ENCODE measurements around the gene MDFI. TPM values are rescaled to one million over a fixed set of nuclear protein-coding genes. Genes with fewer than 3 reads are reported as not detected.

MDFI gene
- total and polyA plus RNA-seq, 8 donors, result 0.46 to 7.4 (median 2.2) TPM

DNA sequence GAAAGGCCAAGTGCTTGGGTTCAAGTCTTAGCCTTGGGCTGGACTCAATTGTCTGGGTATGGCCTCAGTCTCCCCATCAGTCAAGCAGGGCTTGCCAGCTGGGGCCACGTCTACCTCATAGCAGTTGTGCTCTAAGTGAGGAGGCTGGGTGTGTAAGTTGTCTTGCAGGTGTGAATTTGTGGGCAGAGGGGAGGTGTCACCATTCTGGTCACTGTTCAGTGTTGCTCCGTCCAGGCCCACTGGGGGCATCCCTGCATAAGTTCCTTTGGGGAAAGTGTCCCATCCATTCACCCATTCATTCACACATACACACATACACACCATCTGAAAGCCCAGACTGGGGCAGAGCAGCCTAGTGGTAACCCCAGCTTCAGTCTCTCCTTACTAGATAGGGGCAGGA, 60.8 kb downstream of the MDFI start:
- Histone ChIP-seq H3K9me3 (no peaks in the 10 kb centered on the region), H3K36me3 (no peaks in the 10 kb centered on the region), H3K4me1 (peaks cover 0 to 5% (median 5%) of the 10 kb centered on the region in 3 donors), H3K27me3 (no peaks in the 10 kb centered on the region), H3K27ac (peak overlapping the region in 2 of 4 donors; percentile 12 to 33), H3K4me3 (no peak overlapping the region)
- no peak for ATAC-seq
- intact Hi-C loops (cut with DNase I), result no loop called here
- TF ChIP-seq, protein P1, sequence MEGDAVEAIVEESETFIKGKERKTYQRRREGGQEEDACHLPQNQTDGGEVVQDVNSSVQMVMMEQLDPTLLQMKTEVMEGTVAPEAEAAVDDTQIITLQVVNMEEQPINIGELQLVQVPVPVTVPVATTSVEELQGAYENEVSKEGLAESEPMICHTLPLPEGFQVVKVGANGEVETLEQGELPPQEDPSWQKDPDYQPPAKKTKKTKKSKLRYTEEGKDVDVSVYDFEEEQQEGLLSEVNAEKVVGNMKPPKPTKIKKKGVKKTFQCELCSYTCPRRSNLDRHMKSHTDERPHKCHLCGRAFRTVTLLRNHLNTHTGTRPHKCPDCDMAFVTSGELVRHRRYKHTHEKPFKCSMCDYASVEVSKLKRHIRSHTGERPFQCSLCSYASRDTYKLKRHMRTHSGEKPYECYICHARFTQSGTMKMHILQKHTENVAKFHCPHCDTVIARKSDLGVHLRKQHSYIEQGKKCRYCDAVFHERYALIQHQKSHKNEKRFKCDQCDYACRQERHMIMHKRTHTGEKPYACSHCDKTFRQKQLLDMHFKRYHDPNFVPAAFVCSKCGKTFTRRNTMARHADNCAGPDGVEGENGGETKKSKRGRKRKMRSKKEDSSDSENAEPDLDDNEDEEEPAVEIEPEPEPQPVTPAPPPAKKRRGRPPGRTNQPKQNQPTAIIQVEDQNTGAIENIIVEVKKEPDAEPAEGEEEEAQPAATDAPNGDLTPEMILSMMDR (IDR thresholded peaks at IDR 0.05), result no peak
- WGBS, 2 donors, result 85 to 94% methylated on average over 2 of the region's 2 CpGs
- FAIRE-seq, result no peak
- DNase-seq, result no peak

DNA sequence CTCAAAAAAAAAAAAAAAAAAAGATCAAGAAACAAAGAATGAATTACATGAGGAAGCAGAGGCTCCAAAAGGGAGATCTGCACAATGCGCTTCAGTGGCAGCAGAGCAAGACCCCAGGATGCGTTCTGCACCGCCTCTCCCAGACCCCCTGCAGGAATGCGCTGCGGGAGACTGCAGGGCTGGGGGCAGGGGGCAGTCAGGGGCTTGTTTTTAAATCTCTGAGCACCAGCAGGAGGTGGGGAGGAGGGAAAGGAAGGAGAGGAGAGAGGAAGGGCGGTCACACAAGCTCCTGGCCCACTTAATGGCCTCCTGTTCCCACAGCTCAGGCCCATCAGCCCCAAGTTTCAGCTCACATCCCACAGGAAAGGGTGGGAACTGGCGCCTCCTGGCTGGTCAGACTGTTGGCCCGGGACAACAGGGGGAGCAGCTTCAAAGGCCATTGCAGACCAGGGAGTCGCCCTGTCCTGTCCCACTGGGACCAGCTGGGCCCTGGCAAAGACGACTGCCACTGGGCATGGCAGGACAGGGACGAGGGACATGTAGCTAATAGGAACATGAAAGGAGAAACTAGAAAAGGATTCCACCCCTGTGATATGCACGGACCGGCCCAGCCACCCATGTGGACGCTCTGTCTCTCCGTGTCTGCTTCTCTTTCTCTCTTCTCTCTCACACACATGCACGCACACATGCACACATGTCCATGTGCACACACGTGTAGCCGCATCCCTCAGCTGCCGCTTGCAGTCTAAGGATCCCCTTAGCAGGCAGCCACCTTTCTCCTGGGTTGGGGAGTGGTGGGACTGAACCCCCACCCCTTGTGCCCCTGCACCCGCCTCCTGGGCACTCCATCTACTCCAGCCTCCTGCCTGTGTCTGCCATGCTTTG, 62.4 kb downstream of the MDFI start:
- TF ChIP-seq, protein P1 (IDR thresholded peaks at IDR 0.05), result no peak
- FAIRE-seq, result no peak
- no peaks in the 10 kb centered on the region for H3K9me3 ChIP-seq
- no peak overlapping the region for H3K27ac ChIP-seq
- H3K4me3 ChIP-seq, result no peak overlapping the region
- intact Hi-C loops (cut with DNase I), result no loop called here
- ATAC-seq, result no peak
- DNase-seq, result no peak
- H3K36me3 ChIP-seq, result no peaks in the 10 kb centered on the region
- H3K4me1 ChIP-seq, result peaks cover 0 to 5% (median 5%) of the 10 kb centered on the region in 3 donors
- WGBS, 2 donors, result 86 to 90% methylated on average over 20 of the region's 20 CpGs
- H3K27me3 ChIP-seq, result no peaks in the 10 kb centered on the region

DNA sequence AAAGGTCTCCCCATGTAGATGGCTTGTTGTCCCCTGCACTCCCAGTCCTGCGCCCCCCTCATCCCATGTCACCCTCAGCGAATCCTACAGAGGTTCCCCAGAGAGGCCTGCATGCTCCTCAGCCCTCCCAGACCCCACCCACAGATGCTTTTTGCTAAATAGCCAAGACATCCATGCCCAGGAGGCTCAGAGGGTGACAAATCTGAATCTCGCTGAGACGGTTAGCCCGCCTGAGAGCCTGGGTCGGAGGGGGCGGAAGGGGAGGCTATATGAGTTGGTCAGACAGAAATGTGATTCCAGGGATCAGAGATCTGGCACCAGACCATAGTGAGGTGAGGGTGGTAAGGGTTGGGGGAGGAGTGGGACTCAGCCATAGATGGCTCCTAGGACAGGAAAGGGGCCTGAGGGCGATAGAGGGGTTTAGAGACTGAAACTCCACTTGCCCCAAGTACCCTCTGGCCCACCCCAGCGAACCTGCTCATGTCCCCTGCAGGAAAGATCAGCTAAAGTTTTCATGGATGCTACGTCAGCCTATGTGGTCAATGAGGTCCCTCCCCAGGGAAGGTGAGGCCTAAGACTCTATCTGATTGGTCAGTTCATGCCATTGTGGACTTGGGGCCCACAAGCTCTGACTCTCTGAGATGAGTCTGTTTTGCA, 63.9 kb downstream of the MDFI start:
- no peaks in the 10 kb centered on the region for H3K9me3 ChIP-seq
- TF ChIP-seq, protein P1 (IDR thresholded peaks at IDR 0.05), result no peak
- H3K4me1 ChIP-seq, result peaks cover 0 to 5% (median 5%) of the 10 kb centered on the region in 3 donors
- 96 to 98% methylated on average over 10 of the region's 10 CpGs for whole genome bisulfite sequencing, 2 donors
- H3K27me3 ChIP-seq, result no peaks in the 10 kb centered on the region
- H3K27ac ChIP-seq, result no peak overlapping the region
- intact Hi-C loops (cut with DNase I), result no loop called here
- ATAC-seq, result no peak
- H3K36me3 ChIP-seq, result no peaks in the 10 kb centered on the region
- no peak for FAIRE-seq
- no peak for DNase-seq
- H3K4me3 ChIP-seq, result no peak overlapping the region

DNA sequence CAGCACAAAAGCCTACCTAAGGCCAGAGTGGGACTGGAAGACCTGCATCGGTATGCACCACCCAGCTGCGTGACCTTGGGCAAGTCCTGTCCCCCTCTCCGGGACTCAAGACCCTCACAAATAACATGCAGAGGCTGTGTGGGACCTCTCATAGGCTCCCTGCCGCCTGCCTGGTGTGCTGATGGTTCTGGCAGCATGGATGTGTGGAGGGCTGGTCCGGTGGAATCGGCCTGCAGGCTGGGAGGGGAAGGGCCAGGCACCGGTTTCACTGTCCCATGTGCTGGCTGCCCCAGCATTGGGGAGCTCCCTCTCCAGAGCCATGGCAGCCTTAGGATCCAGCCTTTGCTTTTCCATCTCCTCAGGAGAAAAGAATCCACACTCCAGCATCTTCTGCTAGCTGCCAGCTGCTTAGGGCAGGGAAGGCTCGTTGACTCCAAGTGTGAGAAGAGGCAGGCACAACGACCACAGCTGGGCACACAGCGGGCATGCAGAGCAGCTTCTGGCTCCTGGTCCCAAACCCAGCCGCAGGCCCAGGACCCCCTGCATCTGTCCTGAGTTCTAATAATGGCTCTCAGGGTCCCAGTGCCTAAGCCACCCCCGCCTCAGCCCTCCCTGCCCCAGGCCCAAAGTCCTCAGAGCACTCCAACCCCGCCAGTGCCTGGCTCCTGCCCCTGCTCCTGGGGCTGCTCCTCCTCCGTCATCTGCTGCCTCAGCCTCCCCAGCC, 64.7 kb downstream of the MDFI start:
- ATAC-seq (no peak), FAIRE-seq (no peak), DNase-seq (no peak)
- TF ChIP-seq, protein P1 (IDR thresholded peaks at IDR 0.05), result no peak
- WGBS, 2 donors, result 87 to 93% methylated on average over 14 of the region's 14 CpGs
- Histone ChIP-seq H3K36me3 (no peaks in the 10 kb centered on the region), H3K27me3 (no peaks in the 10 kb centered on the region), H3K4me1 (peaks cover 0 to 5% (median 5%) of the 10 kb centered on the region in 3 donors), H3K4me3 (no peak overlapping the region), H3K27ac (no peak overlapping the region), H3K9me3 (no peaks in the 10 kb centered on the region)
- intact Hi-C loops (cut with DNase I), result no loop called here

Small RNA genes lying within 50 kb of the gene (microRNA-seq; reads per million reads assigned to microRNA genes)
- gene MIR4641, result 0 to 0.39 reads per million in 2 donors

Other genes with a start within 250 kb of the MDFI start
- gene FOXP4, start 92.1 kb upstream of the MDFI start, total RNA-seq, result 10 to 100 TPM; 23.1 to 28.3 (median 25.3) TPM
- 10 to 100 TPM; 27.4 to 29.3 TPM for gene FOXP4, start 92.1 kb upstream of the MDFI start, polyA plus RNA-seq
- 10 to 100 TPM in 3 of 6 donors, 1 to 10 TPM in 3; 6.5 to 16.2 (median 10.1) TPM for gene TFEB, start 97.1 kb downstream of the MDFI start, total RNA-seq
- gene TFEB, start 97.1 kb downstream of the MDFI start, polyA plus RNA-seq, result 10 to 100 TPM; 27.4 to 49.4 TPM
- gene PGC, start 108.9 kb downstream of the MDFI start, total RNA-seq, result 10 to 100 TPM in 1 of 6 donors, 1 to 10 TPM in 5; 1.0 to 24.4 (median 3.2) TPM
- gene PGC, start 108.9 kb downstream of the MDFI start, polyA plus RNA-seq, result 10 to 100 TPM in 1 of 2 donors, 1 to 10 TPM in 1; 1.5 to 33.6 TPM
- gene FRS3, start 141.4 kb downstream of the MDFI start, total RNA-seq, result 1 to 10 TPM; 2.1 to 5.2 (median 2.7) TPM
- 1 to 10 TPM; 6.6 to 7.8 TPM for gene FRS3, start 141.4 kb downstream of the MDFI start, polyA plus RNA-seq
- 1 to 10 TPM in 4 of 6 donors, under 1 TPM in 2; 0.88 to 5.7 (median 1.3) TPM for gene PRICKLE4, start 142.3 kb downstream of the MDFI start, total RNA-seq
- 1 to 10 TPM; 2.6 to 2.7 TPM for gene PRICKLE4, start 142.3 kb downstream of the MDFI start, polyA plus RNA-seq
- gene TOMM6, start 149.2 kb downstream of the MDFI start, total RNA-seq, result 10 to 100 TPM; 48.6 to 86.2 (median 66.8) TPM
- 100 to 1,000 TPM; 123 to 196 TPM for gene TOMM6, start 149.2 kb downstream of the MDFI start, polyA plus RNA-seq